Activated CD4-positive, alpha-beta T cell treated with anti-CD3 and anti-CD28 coated beads, Interleukin-2, amount 50 U/mL, for 24 hours (primary cell): ENCODE results near the gene ABCG4.

ENCODE experiments used
- DNase-seq, 2 donors: peaks; one replicate each; pipeline ENCODE4 v3.0.0-alpha.2; 2020; ENCODE audit warnings: low read depth in 1 of 2, low spot score in 1 of 2

ABCG4 gene

DNA sequence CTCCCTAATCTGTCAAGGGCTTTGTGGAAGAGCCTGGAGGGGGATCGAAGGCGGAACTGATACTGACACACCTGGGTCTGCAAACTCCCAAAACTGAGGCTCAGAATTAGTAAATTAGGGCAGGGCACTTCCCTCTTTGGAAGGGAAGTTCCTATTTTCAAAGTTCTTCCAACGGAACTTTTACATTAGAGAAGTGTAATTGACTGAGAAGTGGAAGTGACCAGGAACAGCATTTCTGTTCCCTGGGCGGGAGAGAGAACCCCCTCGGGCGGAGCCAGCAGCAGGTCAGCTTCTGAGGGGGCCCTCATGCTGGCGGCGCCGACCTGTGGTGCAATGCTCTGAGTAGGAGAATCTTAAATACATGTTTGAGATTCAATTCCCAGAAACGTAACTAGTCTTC, 56.2 kb downstream of the ABCG4 start:
- DNase-seq: no peak

DNA sequence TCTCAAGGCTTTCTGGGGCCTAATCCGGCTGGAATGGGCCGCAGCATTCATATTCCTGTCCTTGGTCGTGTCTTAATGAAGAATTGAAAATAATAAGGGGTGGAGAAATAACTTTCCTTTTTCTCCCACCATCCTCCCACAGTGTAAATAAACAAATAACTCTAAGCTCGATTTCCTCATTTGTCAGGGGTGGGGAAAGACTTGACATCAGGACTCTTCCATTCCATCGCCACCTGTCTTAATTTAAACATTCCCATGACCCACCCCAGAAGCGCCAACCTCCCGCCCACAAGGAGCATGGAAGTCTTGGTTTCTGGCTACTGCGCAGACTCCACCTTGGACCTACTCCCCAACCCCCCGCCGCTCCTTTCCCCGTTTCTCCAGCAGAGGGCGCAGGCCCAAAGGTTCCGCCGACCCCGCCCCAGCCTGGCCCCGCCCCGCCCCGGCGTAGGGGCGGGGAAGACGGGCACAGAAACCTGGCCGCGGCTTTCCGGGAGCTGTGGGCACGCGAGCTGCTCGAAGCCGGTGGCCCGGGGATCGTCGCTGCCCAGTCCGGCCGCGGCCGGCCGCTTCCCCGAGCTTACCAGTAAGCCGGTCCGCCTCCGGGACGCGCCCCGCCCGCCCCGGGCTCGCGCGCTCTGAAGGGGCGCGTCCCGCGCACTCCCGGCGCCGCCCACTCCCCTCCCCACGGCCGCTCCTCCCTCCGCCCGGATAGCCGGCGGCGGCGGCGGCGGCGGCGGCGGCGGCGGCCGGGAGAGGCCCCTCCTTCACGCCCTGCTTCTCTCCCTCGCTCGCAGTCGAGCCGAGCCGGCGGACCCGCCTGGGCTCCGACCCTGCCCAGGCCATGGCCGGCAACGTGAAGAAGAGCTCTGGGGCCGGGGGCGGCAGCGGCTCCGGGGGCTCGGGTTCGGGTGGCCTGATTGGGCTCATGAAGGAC, 57.0 kb downstream of the ABCG4 start, which contains the start of gene CBL:
Gene CBL, plus strand, starts transcription at position 766 of the 937 bp plus-strand sequence. Its CDS starts 79 bp downstream, at position 845.
- peak; percentile 98 to 99 for DNase-seq

DNA sequence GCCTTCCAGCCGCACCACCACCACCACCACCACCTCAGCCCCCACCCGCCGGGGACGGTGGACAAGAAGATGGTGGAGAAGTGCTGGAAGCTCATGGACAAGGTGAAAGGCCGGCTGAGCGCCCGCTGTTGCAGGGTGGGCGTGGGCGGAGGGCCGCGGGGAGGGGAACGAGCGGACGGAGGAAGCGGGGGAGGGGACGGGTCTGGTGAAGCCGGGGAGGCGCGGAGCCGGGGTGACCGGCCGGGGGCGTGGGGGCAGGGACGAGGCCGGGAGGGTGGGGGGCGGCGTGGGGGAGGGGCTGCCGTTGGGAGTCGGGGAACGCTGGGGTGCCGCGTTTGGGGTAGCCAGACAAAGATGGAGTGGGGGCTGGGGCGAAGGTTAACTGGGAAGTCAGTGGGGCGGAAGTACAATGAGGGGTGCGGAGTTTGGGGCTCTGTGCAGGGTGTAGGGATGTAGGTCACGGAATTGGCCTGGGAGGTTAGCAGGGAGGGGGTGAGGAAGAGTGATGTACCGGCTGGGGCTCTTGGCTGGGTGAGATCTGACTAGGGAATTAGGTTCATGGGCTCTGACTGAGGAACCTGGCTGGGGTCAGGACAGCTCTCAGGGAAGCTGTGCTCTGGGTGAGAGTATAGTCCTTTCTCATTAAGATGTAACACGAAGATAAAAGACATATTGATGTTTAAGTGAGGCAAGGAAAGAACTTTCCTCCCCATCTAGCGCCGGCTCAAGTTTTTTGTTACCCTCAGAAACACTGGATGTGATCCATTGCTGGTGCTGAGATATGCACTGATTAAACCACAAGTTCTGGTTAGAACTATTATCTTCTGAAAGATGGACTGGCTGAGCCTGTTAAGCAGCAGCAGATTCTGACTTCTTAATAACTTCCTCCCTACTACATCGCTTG, 57.9 kb downstream of the ABCG4 start:
- DNase-seq: peak in 1 of 2 donors; percentile 18

DNA sequence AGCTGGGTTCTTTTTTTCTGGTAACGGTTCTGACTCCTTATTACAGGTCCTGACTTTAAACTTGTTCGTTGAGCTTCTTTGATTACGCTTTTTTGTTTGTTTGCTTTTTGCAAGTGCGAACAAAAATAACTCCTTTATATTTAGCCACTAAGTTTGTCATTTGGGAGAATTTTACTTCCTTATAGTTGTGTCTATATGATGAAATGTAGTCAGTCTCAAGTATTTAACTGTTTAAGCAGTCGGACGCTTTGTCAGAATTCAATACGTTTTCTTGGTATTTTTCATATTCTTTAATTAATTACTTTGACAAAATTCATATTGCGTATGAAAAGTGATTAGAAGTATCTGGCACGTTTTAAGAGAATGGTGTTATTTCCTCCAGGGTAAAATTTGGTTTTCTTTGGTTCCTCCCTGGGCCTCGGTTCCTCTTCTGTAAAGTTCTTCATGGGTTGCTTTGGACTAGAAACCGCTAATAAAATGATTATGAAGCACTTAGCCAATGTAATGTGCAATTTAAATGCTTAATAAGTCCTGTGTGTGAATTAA, 58.6 kb downstream of the ABCG4 start:
- no peak for DNase-seq

DNA sequence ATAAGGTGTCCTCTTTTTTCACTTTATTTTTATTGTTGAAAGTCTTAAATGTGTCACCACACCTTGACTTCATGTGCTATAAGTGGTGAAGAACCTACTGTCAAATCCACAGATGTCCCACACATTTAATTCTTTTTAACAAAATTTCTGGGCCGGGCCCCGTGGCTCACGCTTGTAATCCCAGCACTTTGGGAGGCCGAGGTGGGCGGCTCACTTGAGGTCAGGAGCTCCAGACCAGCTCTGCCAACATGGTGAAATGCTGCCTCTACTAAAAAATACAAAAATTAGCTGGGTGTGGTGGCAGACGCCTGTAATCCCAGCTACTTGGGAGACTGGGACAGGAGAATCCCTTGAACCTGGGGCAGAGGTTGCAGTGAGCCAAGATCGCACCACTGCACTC, 60.3 kb downstream of the ABCG4 start:
- no peak for DNase-seq

DNA sequence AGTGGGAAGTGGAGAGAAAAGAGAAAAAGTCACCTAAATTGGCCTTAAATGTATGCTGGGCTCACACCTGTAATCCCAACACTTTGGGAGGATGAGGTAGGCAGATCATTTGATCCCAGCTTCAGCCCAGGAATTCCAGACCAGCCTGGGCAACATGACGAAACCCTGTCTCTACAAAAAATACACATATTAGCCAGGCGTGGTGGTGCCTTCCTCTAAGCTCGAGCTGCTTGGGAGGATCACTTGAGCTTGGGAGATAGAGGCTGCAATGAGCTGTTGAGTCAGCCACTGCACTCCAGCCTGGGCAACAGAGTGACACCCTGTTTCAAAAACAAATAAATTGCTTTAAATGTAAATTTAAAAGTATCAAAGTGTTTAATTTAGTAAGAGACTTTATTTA, 61.2 kb downstream of the ABCG4 start:
- DNase-seq: no peak
